Measurements from ENCODE around the gene ZNF662.

ZNF662 gene

DNA sequence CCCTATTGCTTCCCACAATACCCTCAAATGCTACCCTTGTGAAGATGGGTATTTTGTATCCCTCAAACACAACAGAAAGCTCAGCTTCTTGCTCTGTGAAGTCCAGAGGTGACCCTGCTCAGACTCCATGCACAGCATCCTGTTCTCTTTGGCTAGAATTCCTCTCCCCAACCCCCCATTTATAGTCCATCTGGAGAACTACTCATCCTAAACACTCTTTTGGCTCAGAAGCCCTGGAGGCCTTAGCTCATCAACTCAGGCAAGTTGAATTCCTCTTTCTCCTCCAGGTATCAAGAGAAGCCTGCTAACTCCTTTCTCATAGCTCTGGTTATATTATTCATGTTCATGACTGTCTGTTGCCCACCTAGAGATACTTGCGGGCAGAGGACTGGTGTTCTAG, 54.8 kb downstream of the ZNF662 start:
- H3K4me3 ChIP-seq (ENCODE audit: low read depth, low read length) = no peak overlapping the region
- TF ChIP-seq, protein P1, sequence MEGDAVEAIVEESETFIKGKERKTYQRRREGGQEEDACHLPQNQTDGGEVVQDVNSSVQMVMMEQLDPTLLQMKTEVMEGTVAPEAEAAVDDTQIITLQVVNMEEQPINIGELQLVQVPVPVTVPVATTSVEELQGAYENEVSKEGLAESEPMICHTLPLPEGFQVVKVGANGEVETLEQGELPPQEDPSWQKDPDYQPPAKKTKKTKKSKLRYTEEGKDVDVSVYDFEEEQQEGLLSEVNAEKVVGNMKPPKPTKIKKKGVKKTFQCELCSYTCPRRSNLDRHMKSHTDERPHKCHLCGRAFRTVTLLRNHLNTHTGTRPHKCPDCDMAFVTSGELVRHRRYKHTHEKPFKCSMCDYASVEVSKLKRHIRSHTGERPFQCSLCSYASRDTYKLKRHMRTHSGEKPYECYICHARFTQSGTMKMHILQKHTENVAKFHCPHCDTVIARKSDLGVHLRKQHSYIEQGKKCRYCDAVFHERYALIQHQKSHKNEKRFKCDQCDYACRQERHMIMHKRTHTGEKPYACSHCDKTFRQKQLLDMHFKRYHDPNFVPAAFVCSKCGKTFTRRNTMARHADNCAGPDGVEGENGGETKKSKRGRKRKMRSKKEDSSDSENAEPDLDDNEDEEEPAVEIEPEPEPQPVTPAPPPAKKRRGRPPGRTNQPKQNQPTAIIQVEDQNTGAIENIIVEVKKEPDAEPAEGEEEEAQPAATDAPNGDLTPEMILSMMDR (IDR thresholded peaks at IDR 0.05; ENCODE audit: borderline replicate concordance, insufficient read depth, low read depth, low read length) = no peak

DNA sequence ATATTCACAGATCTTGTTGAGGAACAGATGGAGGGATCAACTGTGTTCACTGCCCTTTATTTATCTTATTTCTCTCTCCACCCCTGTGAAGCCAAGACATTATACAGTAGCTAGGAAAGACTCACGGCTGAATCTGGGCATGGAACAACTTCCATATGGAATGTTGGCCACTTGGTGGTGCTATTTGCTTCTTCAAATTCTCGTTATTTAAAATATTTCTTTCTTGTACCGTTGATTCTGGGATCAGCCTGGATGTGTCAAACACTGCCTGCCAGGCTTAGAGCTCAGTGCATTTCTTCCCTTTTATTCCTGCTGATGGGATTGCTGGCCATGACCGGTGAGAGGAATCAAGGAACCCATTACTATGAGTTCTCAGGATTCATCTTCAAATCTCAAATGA, 55.7 kb downstream of the ZNF662 start:
- H3K4me3 ChIP-seq (ENCODE audit: low read depth, low read length) = no peak overlapping the region
- TF ChIP-seq, protein P1 (IDR thresholded peaks at IDR 0.05; ENCODE audit: borderline replicate concordance, insufficient read depth, low read depth, low read length) = peak; percentile 37; the same call in 1 of the 2 replicates

GRCh38 chr3:42963269-42963668, 57.3 kb downstream of the ZNF662 start:
- H3K4me3 ChIP-seq (ENCODE audit: low read depth, low read length) = no peak overlapping the region
- TF ChIP-seq, protein P1 (IDR thresholded peaks at IDR 0.05; ENCODE audit: borderline replicate concordance, insufficient read depth, low read depth, low read length) = no peak

- TF ChIP-seq, protein P1 (IDR thresholded peaks at IDR 0.05; ENCODE audit: borderline replicate concordance, insufficient read depth, low read depth, low read length) = no peak
- no peak overlapping the region for H3K4me3 ChIP-seq (ENCODE audit: low read depth, low read length)
Measured at GRCh38 chr3:42964266-42964665, 58.3 kb downstream of the ZNF662 start.

Measured in GM12875 (cell line).